Pancreas (tissue), 10 donors: Measurements from ENCODE around the gene BMERB1. TPM values are rescaled to one million over a fixed set of nuclear protein-coding genes. Genes with fewer than 3 reads are reported as not detected.

ENCODE experiments used
- ATAC-seq, 4 donors: fragments of 200-7000 bp; cut with Tn5 transposase; one replicate each; pipeline versions ENCODE4 v1.8.0 to v1.9.1; 2020; ENCODE audit warnings: mild to moderate bottlenecking in 4 of 4, moderate library complexity in 4 of 4
- DNase-seq, 6 donors: peaks; one replicate each; pipeline ENCODE4 v3.0.0-alpha.2; 2020
- FAIRE-seq: peaks from 2 replicates; lab custom pipeline; 2012; peaks lifted over from hg19 to GRCh38; lab: Jason Lieb, UNC
- H3K27ac ChIP-seq, 4 donors: fragments of 200-600 bp; sonication (generic); 1 replicate in 3 of 4; 2 replicates in 1 of 4; pipeline versions ENCODE4 v1.5.0 to v1.8.0; 2020
- H3K27me3 ChIP-seq, 4 donors: fragments of 200-600 bp; one replicate each; pipeline ENCODE4 v1.8.0; 2021
- H3K36me3 ChIP-seq, 3 donors: fragments of 200-600 bp; sonication (generic) in 1 of 3; one replicate each; pipeline versions ENCODE4 v1.5.0 to v1.8.0; 2020 to 2021
- H3K4me1 ChIP-seq, 3 donors: fragments of 200-600 bp; one replicate each; pipeline ENCODE4 v1.8.0; 2021
- H3K4me3 ChIP-seq, 4 donors: fragments of 200-600 bp; sonication (generic) in 2 of 4; one replicate each; pipeline versions ENCODE4 v1.5.0 to v1.8.0; 2020 to 2021
- H3K9me3 ChIP-seq, 4 donors: fragments of 200-600 bp; one replicate each; pipeline ENCODE4 v1.8.0; 2021
- CTCF ChIP-seq, 4 donors: fragments of 200-600 bp; sonication (generic) in 3 of 4; IDR thresholded peaks; one replicate each; pipeline versions ENCODE4 v1.5.0 to v1.8.0; 2021; ENCODE audit warnings: antibody characterized with exemption in 4 of 4
- WGBS, 2 donors: extraction: QIAGEN DNeasy Blood & Tissue Kit; methylation state at CpG; one replicate each; pipeline ENCODE4 v1.1.7; 2013; 5-methylcytosine and 5-hydroxymethylcytosine counted together
- intact Hi-C, 3 donors: fragments of 100-400 bp; cut with DNase I; formaldehyde crosslinking; loops; one replicate each; pipeline versions ENCODE4 v1.11.1 to v1.14.2; 2022
- polyA plus RNA-seq, 2 donors: library from polyadenylated mRNA; stranded (reverse); fragments of 200-250 nt; gene quantifications; one replicate each; pipeline ENCODE4 v1.2.3, GENCODE V29; 2013
- total RNA-seq, 6 donors: library from RNA; stranded (reverse); fragmentation: NEBNext Ultra II Directional in 4 of 6; extraction: Animal tissue kit (Norgen Biotek cat#: 25700) in 4 of 6; gene quantifications; one replicate each; pipeline versions ENCODE4 v1.2.1 to v1.2.4, GENCODE V29; 2021 to 2023
- donor health status: healthy with polysubstance abuse.
- donor health status: DM: no; HTN: no; CAD: no; lungs with moderate emphysema.
- donor health status: DM: no; HTN: no; CAD: no.
- donor health status: control.
- donor health status: control.
- donor health status: Bipolar disorder and iron deficiency.
- donor health status: DM: yes; HTN: yes; CAD: no.
- donor health status: DM: no; HTN: no; CAD: no.
- donor health status: DM: no; HTN: no; CAD: no.
- donor health status: DM: yes; HTN: yes; CAD: no.

The BMERB1 gene
- total and polyA plus RNA-seq, 8 donors, result 10.3 to 21.7 (median 17.5) TPM

DNA sequence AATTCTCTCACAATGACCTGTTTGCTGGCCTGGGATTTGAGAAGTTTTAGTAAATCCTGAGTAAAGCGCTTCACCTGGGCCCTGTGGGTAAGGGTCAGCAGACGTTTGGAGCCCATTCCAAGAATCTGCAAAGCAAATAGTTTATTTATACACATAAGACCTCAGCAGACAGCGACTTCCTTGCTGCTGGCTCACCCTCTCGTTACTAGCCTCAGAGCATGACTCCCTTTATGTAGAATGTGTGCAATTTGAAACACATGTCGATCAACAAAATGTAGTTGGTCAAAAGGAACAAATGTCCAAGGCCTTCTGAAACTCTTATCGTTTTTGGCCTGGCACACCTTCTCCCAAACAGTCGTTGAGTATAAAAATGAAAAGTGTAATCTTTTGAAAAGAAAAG, 177.2 kb downstream of the BMERB1 start:
- H3K36me3 ChIP-seq, result peaks cover 0 to 81% (median 27%) of the 10 kb centered on the region in 3 donors
- intact Hi-C loops, result no loop called here
- ATAC-seq, result peak; percentile 56 to 76 (median 64)
- DNase-seq, result no peak
- H3K4me1 ChIP-seq, result peaks cover 0 to 9% (median 0%) of the 10 kb centered on the region in 3 donors
- 43 to 60% methylated on average over 7 of the region's 7 CpGs for WGBS, 2 donors
- TF ChIP-seq CTCF (IDR thresholded peaks at IDR 0.05), result no peak
- H3K27me3 ChIP-seq, result no peaks in the 10 kb centered on the region
- FAIRE-seq, result no peak
- H3K4me3 ChIP-seq, result no peak overlapping the region
- peak overlapping the region in 1 of 4 donors; percentile 47 for H3K27ac ChIP-seq
- H3K9me3 ChIP-seq, result no peaks in the 10 kb centered on the region

DNA sequence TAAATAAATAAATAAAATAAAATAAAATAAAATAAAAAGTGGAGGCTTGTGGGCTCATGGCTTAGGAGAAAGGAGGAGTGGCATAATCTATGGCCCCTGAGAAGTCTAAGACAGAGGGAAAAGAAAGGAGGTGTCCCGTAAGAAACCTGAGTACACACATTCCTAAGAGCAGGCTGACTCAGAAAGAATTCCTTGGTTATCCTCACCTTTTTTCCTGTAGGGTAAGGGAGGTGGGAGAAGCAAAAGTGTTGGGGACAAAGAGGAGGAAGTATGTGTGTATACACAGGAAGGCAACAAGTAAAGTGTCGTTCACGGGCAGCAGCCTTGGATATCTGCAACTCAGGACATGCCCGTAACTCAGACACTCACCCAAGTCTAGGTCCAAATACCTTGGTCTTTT, 179.3 kb downstream of the BMERB1 start:
- intact Hi-C loops, result no loop called here
- H3K27me3 ChIP-seq, result no peaks in the 10 kb centered on the region
- no peak overlapping the region for H3K27ac ChIP-seq
- 96 to 98% methylated on average over 4 of the region's 4 CpGs for WGBS, 2 donors
- no peaks in the 10 kb centered on the region for H3K9me3 ChIP-seq
- FAIRE-seq, result no peak
- no peak for DNase-seq
- no peak for ATAC-seq
- no peak overlapping the region for H3K4me3 ChIP-seq
- TF ChIP-seq CTCF (IDR thresholded peaks at IDR 0.05), result no peak
- peaks cover 0 to 9% (median 0%) of the 10 kb centered on the region in 3 donors for H3K4me1 ChIP-seq
- peaks cover 0 to 71% (median 32%) of the 10 kb centered on the region in 3 donors for H3K36me3 ChIP-seq

DNA sequence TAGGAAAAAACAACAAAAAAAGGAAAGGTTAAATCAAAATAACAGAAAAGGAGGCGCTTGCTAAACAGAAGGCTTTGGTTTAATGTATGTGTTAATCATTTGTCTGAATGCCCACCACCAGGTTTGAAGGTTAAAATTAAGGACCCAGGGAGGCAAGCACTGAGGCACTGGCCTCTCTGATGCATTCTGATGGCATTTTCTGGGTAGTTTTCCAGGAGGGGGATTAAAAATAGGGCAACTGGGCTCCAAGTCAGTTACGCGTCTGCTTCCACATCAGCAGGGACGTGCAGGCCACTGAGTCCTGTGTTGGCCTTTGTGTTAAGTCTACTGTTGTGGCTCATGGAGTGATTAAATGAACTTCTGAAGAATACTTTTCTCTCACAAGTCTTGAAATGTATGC, 181.6 kb downstream of the BMERB1 start:
- Histone ChIP-seq H3K4me3 (no peak overlapping the region), H3K9me3 (no peaks in the 10 kb centered on the region), H3K27ac (no peak overlapping the region), H3K27me3 (no peaks in the 10 kb centered on the region), H3K4me1 (peaks cover 0 to 6% (median 0%) of the 10 kb centered on the region in 3 donors), H3K36me3 (peaks cover 0 to 74% (median 30%) of the 10 kb centered on the region in 3 donors)
- intact Hi-C loops, result no loop called here
- 88 to 95% methylated on average over 4 of the region's 4 CpGs for WGBS, 2 donors
- TF ChIP-seq CTCF (IDR thresholded peaks at IDR 0.05), result no peak
- no peak for DNase-seq
- no peak for FAIRE-seq
- no peak for ATAC-seq

GRCh38 chr16:15616475-15617165, 182.2 kb downstream of the BMERB1 start:
- WGBS, 2 donors, result 91 to 93% methylated on average over 11 of the region's 11 CpGs
- H3K4me1 ChIP-seq, result no peaks in the 10 kb centered on the region
- intact Hi-C loops, result no loop called here
- FAIRE-seq, result no peak
- no peaks in the 10 kb centered on the region for H3K27me3 ChIP-seq
- no peak overlapping the region for H3K27ac ChIP-seq
- H3K4me3 ChIP-seq, result no peak overlapping the region
- TF ChIP-seq CTCF (IDR thresholded peaks at IDR 0.05), result no peak
- ATAC-seq, result peak in 2 of 4 donors; percentile 24 to 67
- DNase-seq, result no peak
- H3K36me3 ChIP-seq, result peaks cover 0 to 76% (median 30%) of the 10 kb centered on the region in 3 donors
- no peaks in the 10 kb centered on the region for H3K9me3 ChIP-seq

GRCh38 chr16:15617901-15618300, 183.5 kb downstream of the BMERB1 start:
- intact Hi-C loops, result no loop called here
- Histone ChIP-seq H3K27me3 (no peaks in the 10 kb centered on the region), H3K36me3 (peaks cover 0 to 78% (median 39%) of the 10 kb centered on the region in 3 donors), H3K4me3 (no peak overlapping the region), H3K27ac (no peak overlapping the region), H3K9me3 (no peaks in the 10 kb centered on the region), H3K4me1 (no peaks in the 10 kb centered on the region)
- FAIRE-seq, result no peak
- 92 to 97% methylated on average over 4 of the region's 4 CpGs for WGBS, 2 donors
- no peak for TF ChIP-seq CTCF (IDR thresholded peaks at IDR 0.05)
- no peak for DNase-seq
- ATAC-seq, result no peak
